T-helper 22 cell (primary cell): Measurements from ENCODE around the gene CTBP1.

Experiments
- DNase-seq: peaks from one replicate; pipeline ENCODE4 v3.0.0-alpha.2; 2020; ENCODE audit warnings: low read depth

CTBP1 gene

DNA sequence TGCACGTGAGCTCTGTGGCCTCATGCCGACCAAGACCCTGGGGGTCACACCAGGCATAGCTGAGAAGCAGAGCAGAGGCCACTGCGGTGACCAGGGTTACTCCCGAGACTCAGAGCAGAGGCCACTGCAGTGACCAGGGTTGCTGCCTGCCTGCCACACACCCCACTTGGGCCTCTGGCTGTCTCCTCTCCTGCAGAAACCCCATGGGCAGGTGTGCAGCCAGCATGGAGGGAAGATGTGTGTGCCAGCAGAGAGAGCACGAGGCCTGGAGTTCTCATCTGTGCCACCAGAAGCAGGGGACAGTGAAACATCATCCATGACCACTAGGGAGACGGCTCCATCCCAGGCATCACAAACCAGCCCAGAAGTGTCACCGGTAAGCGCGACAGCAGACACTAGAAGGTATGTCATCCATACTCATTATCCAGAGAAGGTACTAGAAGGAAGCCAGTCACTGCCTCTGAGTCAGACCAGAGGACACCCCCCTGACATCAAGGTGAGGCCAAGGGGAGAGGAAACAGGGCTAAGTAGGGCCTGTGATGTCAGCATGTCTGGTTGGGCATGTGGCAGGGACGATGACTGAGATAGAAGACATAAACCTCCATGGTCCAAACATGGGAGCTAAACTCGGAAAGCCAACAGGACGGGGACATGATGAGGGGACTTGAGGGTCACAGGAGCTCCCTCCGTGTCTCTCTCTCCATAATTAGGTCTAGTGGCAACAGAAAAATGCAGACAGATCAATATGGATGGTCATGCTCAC, 52.3 kb downstream of the CTBP1 start:
- no peak for DNase-seq

DNA sequence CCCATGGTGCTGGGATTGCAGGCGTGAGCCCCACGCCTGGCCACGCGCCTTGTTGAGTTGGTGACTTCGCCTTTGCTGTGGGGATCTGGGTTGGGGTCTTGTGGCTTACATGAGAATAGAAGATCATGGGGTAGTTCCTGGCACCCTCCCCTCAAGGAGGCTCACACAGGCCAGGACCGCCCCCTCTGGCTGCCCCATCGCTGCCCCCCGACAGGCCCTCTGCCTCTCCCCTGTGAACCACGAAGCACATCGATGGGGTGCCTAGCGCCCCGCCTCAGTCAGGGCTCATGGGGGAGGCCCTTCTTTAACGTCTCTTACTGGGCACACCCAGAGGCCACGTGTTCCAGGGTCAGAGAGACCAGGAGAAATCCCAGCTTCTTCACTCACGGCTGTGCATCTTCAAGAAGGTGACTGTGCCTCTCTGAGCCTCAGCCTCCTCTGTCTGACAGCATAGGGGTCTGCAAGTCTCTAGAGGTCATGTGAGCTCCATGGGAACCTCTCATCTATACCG, 53.0 kb downstream of the CTBP1 start:
- DNase-seq: no peak

GRCh38 chr4:1195109-1195671, 53.7 kb downstream of the CTBP1 start:
- no peak for DNase-seq

DNA sequence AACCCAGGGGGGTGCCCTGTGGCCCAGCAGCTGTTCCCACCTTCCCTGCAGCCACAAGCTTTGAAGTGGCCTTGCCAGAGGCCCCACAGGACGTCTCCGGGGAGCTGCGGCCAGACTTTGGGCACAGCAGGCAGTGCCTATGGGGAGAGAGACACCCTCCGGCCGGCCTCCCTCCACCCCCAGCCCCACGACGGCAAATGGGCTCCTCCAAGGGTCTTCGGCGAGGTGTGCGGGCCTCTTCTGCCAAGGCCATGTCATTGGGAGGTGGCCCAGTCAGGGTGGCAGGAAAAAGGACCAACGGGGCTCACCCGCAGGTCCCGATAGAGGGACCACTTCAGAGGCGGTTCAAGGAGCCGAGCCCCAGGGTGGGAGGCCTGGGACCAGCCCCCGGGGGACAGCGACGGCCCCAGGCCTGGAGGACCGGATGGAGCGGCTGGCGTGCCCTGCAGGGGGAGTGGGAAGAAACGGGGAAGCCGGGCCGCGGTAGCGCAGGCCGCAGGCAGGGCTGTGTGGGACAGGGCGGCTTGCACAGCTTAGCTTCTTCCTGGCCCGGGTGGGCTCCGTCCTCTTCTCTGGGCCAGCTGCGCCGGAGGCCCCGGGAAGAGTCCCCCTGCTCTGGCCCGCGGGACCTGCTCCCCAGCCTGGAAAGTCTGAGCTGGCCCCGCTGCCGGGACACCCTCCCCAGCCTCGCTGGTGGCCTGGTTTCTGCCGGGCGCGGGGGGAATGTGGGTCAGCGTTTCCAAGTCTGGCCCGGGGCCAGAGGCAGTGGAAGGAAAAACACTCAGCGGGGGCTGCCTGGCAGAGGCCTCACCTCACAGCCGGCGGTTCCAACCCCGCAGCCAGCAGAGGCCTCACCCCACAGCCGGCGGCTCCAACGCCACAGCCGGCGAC, 54.7 kb downstream of the CTBP1 start:
- no peak for DNase-seq

DNA sequence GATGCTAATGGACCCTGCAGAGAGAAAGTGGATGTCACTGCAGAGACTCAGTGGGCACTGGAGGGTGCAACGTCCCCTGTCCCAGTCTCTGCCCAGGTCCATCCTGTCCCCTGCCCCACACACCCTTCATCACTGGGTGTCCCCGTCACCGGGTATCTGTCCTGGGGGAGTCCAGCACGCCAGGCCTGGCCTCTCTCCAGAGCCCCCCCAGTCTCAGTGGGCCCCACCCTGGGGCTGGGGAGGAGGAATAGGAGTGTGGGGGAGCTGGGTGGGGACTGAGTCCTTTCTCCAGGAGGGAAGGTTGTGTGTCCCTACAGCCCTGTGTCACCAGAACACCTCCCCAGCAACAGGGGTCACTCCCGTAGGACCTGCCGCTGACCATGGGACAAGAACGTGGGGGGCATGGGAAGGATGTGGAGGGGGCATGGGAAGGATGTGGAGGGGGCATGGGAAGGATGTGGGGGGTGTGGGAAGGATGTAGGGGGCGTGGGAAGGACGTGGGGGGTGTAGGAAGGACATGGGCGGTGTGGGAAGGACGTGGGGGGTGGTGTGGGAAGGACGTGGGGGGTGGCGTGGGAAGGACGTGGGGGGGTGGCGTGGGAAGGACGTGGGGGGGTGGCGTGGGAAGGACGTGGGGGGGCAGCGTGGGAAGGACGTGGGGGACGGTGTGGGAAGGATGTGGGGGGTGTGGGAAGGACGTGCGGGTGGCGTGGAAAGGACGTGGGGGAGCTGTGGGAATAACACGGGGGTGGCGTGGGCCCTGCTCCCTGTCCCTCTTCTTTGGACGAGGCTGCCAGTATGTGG, 55.5 kb downstream of the CTBP1 start:
- no peak for DNase-seq

DNA sequence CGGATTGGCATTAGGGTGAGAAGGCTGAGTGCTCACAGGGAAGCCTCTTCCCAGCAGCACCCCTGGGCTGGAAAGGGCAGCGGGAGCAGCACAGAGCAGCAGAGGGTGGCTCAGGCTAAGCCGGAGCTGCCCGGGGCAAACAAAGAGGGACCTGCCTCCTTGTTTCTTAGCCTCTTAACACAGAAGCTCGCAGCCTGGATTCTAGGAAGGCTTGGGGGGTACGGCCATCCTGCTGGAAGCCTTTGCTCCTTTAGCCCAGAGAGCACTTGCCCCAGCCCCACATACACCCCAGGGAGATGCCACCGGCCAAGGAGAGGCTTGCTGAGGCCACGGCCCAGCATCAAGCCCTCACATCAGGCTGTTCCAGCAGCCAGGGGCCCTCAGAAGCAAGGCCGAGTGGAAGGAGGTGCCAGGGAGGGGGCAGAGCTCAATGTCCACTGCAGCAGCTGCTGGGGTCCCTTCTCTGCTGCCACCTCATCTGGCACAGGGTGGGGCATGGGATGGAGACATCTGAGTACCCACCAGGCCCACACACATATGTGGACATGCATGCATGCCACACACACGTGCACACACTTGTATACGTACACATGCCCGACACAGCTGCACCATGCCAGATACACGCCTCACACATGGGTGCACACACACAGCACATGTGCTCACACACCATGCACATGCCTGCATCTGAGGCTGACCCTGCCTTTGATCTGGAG, 56.3 kb downstream of the CTBP1 start:
- DNase-seq: no peak

DNA sequence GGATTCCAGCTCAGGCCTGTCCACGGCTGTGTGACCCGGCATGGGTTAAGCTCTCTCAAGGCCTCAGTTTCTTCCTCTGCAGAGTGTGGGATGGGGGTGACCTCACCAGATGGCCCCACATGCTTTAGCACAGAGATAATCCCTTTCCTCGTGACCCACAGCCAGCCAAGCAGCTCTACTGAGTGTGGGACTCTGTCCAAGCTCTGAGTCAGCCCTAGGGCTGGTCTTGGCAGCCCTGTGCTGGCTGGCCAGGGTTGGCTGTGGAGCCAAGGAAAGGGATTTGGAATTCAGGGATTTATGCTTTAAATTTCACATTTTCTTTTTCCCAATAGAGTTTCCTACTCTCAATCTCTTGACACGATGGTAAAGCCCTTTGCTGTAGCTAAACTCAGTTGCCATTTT, 56.8 kb downstream of the CTBP1 start:
- DNase-seq: no peak

- no peak for DNase-seq
Measured at GRCh38 chr4:1191621-1192020, 57.3 kb downstream of the CTBP1 start.

GRCh38 chr4:1187182-1187581, 61.7 kb downstream of the CTBP1 start:
- DNase-seq: no peak

DNA sequence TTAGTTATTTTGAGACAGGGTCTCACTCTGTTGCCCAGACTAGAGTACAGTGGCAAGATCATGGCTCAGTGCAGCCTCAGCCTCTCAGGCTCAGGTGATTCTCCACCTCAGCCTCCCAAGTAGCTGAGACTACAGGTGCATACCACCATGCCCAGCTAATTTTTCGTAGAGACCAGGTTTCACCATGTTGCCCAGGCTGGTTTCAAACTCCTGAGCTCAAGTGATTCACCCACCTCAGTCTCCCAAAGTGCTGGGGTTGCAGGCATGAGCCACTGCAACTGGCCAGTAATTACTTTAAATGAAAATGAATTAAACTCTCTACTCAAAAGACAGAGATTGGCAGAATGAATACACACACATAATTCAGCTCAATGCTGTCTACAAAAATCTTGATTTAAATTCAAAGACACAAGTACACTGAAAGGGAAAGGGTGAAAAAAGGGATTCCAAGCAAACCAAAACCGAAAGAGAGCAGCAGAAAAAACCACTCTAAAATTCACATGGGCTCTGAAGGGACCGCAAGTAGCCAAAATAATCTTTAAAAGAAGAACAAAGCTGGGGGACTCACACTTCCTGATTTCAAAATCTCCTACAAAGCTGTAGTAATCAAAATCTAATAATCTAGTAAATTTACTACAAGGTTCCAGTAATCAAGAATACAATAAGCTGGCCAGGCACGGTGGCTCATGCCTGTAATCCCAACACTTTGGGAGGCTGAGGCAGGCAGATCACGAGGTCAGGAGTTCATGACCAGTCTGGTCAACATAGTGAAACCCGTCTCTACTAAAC, 64.8 kb downstream of the CTBP1 start:
- no peak for DNase-seq

- no peak for DNase-seq
Measured at GRCh38 chr4:1182313-1182712, 66.6 kb downstream of the CTBP1 start.

- no peak for DNase-seq
Measured at GRCh38 chr4:1180663-1181062, 68.3 kb downstream of the CTBP1 start.

GRCh38 chr4:1179976-1180375, 69.0 kb downstream of the CTBP1 start:
- DNase-seq: no peak

DNA sequence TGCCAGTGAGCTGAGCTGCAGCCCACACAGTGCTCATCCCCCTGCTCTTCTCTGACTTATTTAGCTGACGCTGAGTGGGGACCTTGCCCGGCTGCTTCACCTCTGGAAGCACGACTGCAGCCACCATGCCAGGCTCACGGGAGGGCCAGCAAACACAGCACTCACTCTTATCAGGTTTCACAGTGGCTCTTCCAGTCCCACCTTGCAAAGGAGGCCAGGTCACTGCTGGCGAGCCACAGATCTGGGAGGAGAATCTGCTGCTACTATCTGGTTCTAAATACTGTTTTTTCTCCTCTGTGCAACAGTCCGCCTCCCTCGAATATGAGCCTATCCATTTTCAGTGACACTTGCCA, 69.9 kb downstream of the CTBP1 start:
- DNase-seq: no peak

- DNase-seq: no peak
Measured at GRCh38 chr4:1178300-1179088, 70.4 kb downstream of the CTBP1 start.

DNA sequence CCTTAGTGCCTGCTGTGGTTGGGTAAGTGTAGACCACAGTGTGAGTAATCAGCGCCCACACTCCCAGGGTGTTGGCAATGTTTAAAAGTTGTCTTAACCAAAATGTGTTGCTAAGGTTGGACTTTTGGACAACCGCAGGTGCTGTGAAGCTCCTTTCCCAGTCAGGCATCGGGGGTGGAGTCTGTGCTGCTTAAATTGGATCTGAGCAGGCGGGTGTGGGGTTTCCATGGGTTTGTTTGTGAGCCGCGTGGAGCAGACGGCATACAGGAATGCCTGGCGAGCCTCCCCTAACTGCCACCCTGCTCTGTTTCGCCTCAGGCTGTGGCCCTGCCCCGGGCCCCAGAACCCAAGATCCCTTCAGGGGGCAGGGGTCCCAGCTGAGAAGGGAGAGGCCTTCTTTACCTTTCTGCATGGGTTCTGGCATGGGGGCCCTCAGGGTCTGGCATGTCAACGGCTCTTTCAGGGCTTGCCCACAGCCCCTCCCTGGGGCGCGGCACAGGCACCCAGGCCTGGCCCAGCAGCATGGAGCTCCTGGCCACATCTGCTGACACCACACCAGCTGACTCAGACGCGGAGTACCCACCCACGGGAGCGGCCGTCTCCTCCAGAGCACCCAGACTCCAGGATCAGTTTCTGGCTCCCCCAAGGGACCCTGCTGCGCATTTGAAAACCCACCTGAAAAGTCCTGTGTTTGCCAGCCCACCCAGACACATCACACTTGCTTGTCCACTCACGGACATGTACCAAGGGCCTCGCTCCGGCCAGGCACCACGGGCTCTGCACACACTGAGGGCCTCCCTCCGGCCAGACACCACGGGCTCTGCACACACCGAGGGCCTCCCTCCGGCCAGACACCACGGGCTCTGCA, 71.4 kb downstream of the CTBP1 start:
- DNase-seq: no peak

DNA sequence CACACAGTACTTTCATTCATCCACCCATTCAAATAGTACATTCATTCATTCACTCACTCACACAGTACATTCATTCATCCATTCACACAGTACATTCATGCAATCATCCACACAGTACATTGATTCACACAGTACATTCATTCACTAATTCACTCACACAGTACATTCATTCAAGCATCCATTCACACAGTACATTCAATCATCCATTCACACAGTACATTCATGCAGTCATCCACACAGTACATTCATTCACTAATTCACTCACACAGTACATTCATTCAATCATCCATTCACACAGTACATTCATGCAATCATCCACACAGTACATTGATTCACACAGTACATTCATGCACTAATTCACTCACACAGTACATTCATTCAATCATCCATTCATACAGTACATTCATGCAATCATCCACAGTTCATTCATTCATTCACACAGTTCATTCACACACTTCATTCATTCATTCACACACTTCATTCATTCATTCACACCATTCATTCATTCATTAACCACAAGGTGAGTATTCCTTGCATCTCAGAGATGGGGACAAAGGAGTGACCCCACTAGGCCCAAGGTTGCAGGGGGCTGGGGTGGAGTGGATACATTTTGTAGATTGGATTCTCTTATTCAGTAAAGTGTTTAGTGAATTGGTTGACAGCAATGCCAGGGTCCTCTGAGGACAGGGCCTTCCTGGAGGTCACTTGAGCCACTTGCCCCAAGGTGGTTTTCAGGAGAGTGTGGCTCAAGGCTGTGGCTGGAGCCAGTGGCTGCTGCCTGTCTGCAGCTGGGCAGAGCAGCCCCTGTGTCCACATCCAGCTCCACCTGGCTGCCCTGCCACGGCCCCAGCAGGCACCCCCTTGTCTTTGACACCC, 72.3 kb downstream of the CTBP1 start:
- DNase-seq: no peak
